Spleen (tissue), 7 donors: ENCODE data around the gene LMBR1.

Experiments
- POLR2A ChIP-seq, 3 donors: fragments of 450-650 bp; IDR thresholded peaks; one replicate each; pipeline ENCODE4 v1.5.1; 2017; ENCODE audit warnings: antibody characterized with exemption in 3 of 3, mild to moderate bottlenecking in 1 of 3
- POLR2AphosphoS5 ChIP-seq, 3 donors: sonication (generic); formaldehyde crosslinking; IDR thresholded peaks; one replicate each; pipeline ENCODE4 v1.5.1; 2017; ENCODE audit warnings: antibody characterized with exemption in 3 of 3
- TF ChIP-seq, protein P1 (sequence below), 11 experiments: fragments of 200-600 bp in 7 of 11; fragments of 450-650 bp in 4 of 11; sonication (generic) in 4 of 11; IDR thresholded peaks in 8 of 11; conservative IDR thresholded peaks in 3 of 11; 1 replicate in 7 of 11; 2 replicates in 4 of 11; pipeline versions ENCODE4 v1.4.0 to v1.8.0; 2016 to 2021; ENCODE audit warnings: antibody characterized with exemption in 11 of 11, inconsistent platforms in 4 of 11, mild to moderate bottlenecking in 1 of 11
- donor health status: DM: no; HTN: no; CAD: no; lungs with moderate emphysema.
- donor health status: DM: no; HTN: no; CAD: no.
- donor health status: DM: no; HTN: no; CAD: no.

DNA sequence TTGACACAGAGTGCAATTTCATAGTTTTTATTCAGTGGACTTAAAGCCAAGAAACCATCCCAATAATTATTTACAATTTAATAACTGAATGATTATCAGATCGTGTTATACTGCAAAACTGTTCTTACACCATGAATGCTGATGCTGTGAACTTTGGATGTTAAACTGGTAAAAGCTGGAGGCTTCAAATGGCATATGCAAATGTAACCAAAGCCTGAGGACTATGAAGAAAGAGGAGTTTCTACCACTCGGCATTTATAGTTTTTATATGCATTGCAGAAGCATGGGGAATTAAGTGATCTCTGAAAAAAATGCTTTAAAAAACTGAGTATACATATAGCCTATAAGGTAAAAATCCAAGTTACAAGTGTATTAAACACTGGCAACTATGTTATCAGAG, 210.1 kb downstream of the LMBR1 start:
- TF ChIP-seq, protein P1, sequence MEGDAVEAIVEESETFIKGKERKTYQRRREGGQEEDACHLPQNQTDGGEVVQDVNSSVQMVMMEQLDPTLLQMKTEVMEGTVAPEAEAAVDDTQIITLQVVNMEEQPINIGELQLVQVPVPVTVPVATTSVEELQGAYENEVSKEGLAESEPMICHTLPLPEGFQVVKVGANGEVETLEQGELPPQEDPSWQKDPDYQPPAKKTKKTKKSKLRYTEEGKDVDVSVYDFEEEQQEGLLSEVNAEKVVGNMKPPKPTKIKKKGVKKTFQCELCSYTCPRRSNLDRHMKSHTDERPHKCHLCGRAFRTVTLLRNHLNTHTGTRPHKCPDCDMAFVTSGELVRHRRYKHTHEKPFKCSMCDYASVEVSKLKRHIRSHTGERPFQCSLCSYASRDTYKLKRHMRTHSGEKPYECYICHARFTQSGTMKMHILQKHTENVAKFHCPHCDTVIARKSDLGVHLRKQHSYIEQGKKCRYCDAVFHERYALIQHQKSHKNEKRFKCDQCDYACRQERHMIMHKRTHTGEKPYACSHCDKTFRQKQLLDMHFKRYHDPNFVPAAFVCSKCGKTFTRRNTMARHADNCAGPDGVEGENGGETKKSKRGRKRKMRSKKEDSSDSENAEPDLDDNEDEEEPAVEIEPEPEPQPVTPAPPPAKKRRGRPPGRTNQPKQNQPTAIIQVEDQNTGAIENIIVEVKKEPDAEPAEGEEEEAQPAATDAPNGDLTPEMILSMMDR (IDR thresholded peaks at IDR 0.05 in 8 of 11, conservative IDR thresholded peaks at IDR 0.05 in 3 of 11), result no peak
- TF ChIP-seq POLR2A (IDR thresholded peaks at IDR 0.05) (no peak), POLR2AphosphoS5 (IDR thresholded peaks at IDR 0.05) (no peak)
